IPS-NIHi11 (cell line): ENCODE results near the gene RASAL1.
"Not testable (repeated sequence)": the region's sequence is repeated elsewhere in the genome, so short reads cannot be mapped to it uniquely, and the experiment has no call there.

ENCODE experiments used
- DNase-seq: peaks from one replicate; pipeline ENCODE4 v3.0.0; 2012; ENCODE audit warnings: mixed read lengths, low spot score

The RASAL1 gene

GRCh38 chr12:113140706-113141105, 5.1 kb upstream of the RASAL1 start:
- DNase-seq: no peak

GRCh38 chr12:113138826-113139225, 3.3 kb upstream of the RASAL1 start:
- no peak for DNase-seq

GRCh38 chr12:113137861-113138783, 2.6 kb upstream of the RASAL1 start:
- DNase-seq: no peak

- no peak for DNase-seq
These were observed 1.5 kb upstream of the RASAL1 start for GRCh38 chr12:113136990-113137511.

GRCh38 chr12:113136128-113136989, 798 bp upstream of the RASAL1 start:
- peak; percentile 35 for DNase-seq

- DNase-seq: no peak
These were observed 1.0 kb downstream of the RASAL1 start for GRCh38 chr12:113134521-113134951.

- no peak for DNase-seq
These were observed 1.5 kb downstream of the RASAL1 start for GRCh38 chr12:113134071-113134470.

- DNase-seq: no peak
These were observed 1.9 kb downstream of the RASAL1 start for GRCh38 chr12:113133666-113134065.

- DNase-seq: no peak
These were observed 2.5 kb downstream of the RASAL1 start for GRCh38 chr12:113133036-113133435.

GRCh38 chr12:113131556-113131955, 4.0 kb downstream of the RASAL1 start:
- no peak for DNase-seq

- peak; percentile 82 for DNase-seq
These were observed 5.0 kb downstream of the RASAL1 start for GRCh38 chr12:113130457-113131135.

- DNase-seq: no peak
These were observed 5.7 kb downstream of the RASAL1 start for GRCh38 chr12:113129664-113130456.

- no peak for DNase-seq
These were observed 6.5 kb downstream of the RASAL1 start for GRCh38 chr12:113128802-113129663.

GRCh38 chr12:113127791-113128199, 7.8 kb downstream of the RASAL1 start:
- DNase-seq: no peak

- DNase-seq: no peak
These were observed 14.7 kb downstream of the RASAL1 start for GRCh38 chr12:113120670-113121370.

GRCh38 chr12:113119980-113120669, 15.4 kb downstream of the RASAL1 start:
- DNase-seq: peak; percentile 52

- no peak for DNase-seq
These were observed 17.4 kb downstream of the RASAL1 start for GRCh38 chr12:113118142-113118541.

GRCh38 chr12:113117684-113118083, 17.9 kb downstream of the RASAL1 start:
- not testable (repeated sequence) for DNase-seq

- DNase-seq: no peak
These were observed 18.7 kb downstream of the RASAL1 start for GRCh38 chr12:113116875-113117274.
